Measurements from ENCODE around the gene CCDC88C. TPM values are rescaled to one million over a fixed set of nuclear protein-coding genes. Genes with fewer than 3 reads are reported as not detected.

The CCDC88C gene
- total and polyA plus RNA-seq, 12 donors: 2.2 to 8.4 (median 4.9) TPM

DNA sequence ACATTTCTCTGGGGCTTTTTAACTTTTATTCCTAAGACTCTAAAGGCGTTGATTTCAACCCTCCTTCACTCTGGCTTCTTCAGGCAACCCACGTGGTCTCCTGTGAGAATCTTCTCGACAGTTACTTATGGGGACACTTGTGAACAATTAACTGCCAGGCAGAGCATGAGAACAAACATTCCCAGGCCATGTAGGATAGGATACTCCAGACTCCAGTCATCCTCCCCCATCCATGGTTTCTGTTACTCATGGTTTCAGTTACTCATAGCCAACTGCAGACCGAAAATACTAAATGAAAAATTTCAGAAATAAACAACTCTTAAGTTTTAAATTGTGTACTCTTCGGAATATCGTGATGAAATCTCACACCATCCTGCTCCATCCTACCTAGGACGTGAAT, 192.6 kb downstream of the CCDC88C start:
- intact Hi-C loops (cut with DNase I): no loop called here
- H3K4me3 ChIP-seq: no peak overlapping the region
- H3K27ac ChIP-seq: no peak overlapping the region
- peaks cover 0 to under 1% (median 0%) of the 10 kb centered on the region in 11 donors for H3K9me3 ChIP-seq
- no peak for TF ChIP-seq CTCF (IDR thresholded peaks at IDR 0.05)
- H3K27me3 ChIP-seq: no peaks in the 10 kb centered on the region
- 90 to 94% methylated on average over 7 of the region's 7 CpGs for WGBS, 2 donors
- H3K4me1 ChIP-seq: peaks cover 0 to 59% (median 21%) of the 10 kb centered on the region in 9 donors
- DNase-seq (no peak), ATAC-seq (no peak)
- H3K36me3 ChIP-seq: peaks cover 0 to 73% (median 11%) of the 10 kb centered on the region in 9 donors

DNA sequence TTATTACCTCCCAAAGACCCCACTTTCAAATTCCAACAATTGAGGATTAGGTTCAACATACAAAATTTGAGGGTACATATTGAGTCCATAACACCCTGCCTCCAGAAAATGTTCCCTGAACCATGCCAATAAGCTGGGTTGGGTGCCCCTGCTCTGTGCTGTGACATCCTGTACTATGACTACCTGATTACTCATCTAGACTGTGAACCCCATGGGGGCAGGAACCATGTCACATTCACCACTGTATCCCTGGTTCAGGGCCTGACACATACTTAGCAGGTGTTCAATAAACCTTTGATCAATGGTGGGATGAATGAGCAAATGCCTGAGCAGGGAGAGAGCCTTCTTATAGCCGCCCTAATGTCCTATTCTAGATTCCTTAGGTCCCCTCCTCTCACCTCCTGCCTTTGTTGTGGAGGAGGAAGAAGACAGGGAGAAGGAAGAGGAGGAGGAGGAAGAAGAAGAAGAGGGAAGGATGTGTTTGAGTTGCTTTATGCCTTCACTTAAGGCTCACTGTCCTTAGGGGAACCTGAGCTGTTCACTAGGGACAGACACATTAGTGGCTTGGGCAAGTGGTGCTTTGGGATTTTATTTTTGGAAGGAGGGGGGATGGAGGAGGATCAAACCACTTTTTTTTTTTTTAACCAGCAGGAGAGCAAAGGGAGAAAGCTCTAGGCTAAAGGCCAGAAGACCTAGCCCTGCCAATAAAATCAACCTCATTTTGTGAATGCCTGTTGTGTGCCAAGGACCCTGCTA, 194.4 kb downstream of the CCDC88C start:
- Histone ChIP-seq H3K27ac (peak overlapping the region in 3 of 10 donors; percentile 3 to 60 (median 4)), H3K9me3 (no peaks in the 10 kb centered on the region), H3K27me3 (no peaks in the 10 kb centered on the region), H3K4me3 (no peak overlapping the region), H3K4me1 (peaks cover 4 to 52% (median 34%) of the 10 kb centered on the region in 9 donors), H3K36me3 (peaks cover 0 to 77% (median 11%) of the 10 kb centered on the region in 9 donors)
- DNase-seq: no peak
- 74 to 88% methylated on average over 1 of the region's 1 CpG for WGBS, 2 donors
- peak in 6 of 8 donors; percentile 14 to 47 (median 30) for ATAC-seq
- no peak for TF ChIP-seq CTCF (IDR thresholded peaks at IDR 0.05)
- intact Hi-C loops (cut with DNase I): no loop called here

Other genes with a start within 250 kb of the CCDC88C start
- gene GPR68, start 173.1 kb downstream of the CCDC88C start, total RNA-seq: 1 to 10 TPM in 2 of 10 donors, under 1 TPM in 8; 0.13 to 2.4 (median 0.29) TPM
- under 1 TPM; 0.22 to 0.54 TPM for gene GPR68, start 173.1 kb downstream of the CCDC88C start, polyA plus RNA-seq
- 10 to 100 TPM; 34.1 to 60.6 (median 41.8) TPM for gene PPP4R3A, start 92.5 kb upstream of the CCDC88C start, total RNA-seq
- 10 to 100 TPM; 32.2 to 40.2 TPM for gene PPP4R3A, start 92.5 kb upstream of the CCDC88C start, polyA plus RNA-seq

Data from heart right ventricle (tissue), 16 donors.